Osteocyte (in vitro differentiated cells): ENCODE data around the gene CFAP46. TPM values are rescaled to one million over a fixed set of nuclear protein-coding genes. Genes with fewer than 3 reads are reported as not detected.

Source experiments
- DNase-seq: peaks from one replicate; pipeline ENCODE4 v3.0.0; 2021; ENCODE audit warnings: mixed read lengths; ENCODE audit not compliant: unreplicated experiment; ENCODE audit errors: extremely low spot score
- H3K27ac Mint-ChIP-seq: one replicate; pipeline ENCODE4 v1.8.0; 2021; ENCODE audit warnings: mild to moderate bottlenecking, mixed read lengths; ENCODE audit not compliant: unreplicated experiment
- H3K27me3 Mint-ChIP-seq: one replicate; pipeline ENCODE4 v1.8.0; 2021; ENCODE audit warnings: mixed read lengths; ENCODE audit not compliant: unreplicated experiment
- H3K36me3 Mint-ChIP-seq: one replicate; pipeline ENCODE4 v1.8.0; 2021; ENCODE audit warnings: mixed read lengths; ENCODE audit not compliant: unreplicated experiment
- H3K4me1 Mint-ChIP-seq: one replicate; pipeline ENCODE4 v1.8.0; 2021; ENCODE audit warnings: mixed read lengths; ENCODE audit not compliant: unreplicated experiment
- H3K4me3 Mint-ChIP-seq: one replicate; pipeline ENCODE4 v1.8.0; 2021; ENCODE audit warnings: mild to moderate bottlenecking, moderate library complexity, mixed read lengths; ENCODE audit not compliant: unreplicated experiment
- H3K9me3 Mint-ChIP-seq: one replicate; pipeline ENCODE4 v1.8.0; 2021; ENCODE audit warnings: mixed read lengths; ENCODE audit not compliant: unreplicated experiment
- total RNA-seq: library from RNA; stranded (reverse); gene quantifications from 2 replicates; pipeline ENCODE4 v1.2.1, GENCODE V29; 2021
- TF ChIP-seq, protein P1 (sequence below): fragments of 200-600 bp; sonication (generic); IDR thresholded peaks from 2 replicates; pipeline ENCODE4 v1.5.0; 2021; ENCODE audit warnings: antibody characterized with exemption, mild to moderate bottlenecking, moderate library complexity

CFAP46 gene
- total RNA-seq, 1 donor from 2014 or later, result 0.56 TPM

DNA sequence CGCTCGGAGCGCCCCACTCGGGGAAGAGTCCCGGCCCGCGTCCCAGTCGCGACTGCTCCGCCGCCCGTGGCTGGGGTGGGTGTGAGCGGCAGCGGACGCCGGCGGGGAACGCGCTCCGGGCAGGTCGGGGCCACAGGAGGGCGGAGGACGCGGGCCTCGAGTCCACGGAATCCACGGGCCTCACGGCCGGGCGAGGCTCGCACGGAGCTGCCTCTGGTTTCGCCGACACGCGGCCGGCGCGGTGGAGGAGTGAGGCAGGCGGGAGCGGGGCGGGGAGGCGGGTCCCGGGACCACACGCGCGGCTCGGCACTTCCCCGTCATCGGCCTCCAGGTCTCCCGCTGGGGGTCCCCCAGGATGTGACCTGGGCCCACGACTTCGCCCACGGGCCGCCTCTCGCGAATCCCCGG, 155.9 kb downstream of the CFAP46 start:
- Mint-ChIP-seq H3K36me3 (peaks cover 4% of the 10 kb centered on the region), H3K27ac (no peak overlapping the region), H3K4me1 (no peaks in the 10 kb centered on the region), H3K27me3 (peaks cover 5% of the 10 kb centered on the region), H3K4me3 (no peak overlapping the region), H3K9me3 (no peaks in the 10 kb centered on the region)
- TF ChIP-seq, protein P1, sequence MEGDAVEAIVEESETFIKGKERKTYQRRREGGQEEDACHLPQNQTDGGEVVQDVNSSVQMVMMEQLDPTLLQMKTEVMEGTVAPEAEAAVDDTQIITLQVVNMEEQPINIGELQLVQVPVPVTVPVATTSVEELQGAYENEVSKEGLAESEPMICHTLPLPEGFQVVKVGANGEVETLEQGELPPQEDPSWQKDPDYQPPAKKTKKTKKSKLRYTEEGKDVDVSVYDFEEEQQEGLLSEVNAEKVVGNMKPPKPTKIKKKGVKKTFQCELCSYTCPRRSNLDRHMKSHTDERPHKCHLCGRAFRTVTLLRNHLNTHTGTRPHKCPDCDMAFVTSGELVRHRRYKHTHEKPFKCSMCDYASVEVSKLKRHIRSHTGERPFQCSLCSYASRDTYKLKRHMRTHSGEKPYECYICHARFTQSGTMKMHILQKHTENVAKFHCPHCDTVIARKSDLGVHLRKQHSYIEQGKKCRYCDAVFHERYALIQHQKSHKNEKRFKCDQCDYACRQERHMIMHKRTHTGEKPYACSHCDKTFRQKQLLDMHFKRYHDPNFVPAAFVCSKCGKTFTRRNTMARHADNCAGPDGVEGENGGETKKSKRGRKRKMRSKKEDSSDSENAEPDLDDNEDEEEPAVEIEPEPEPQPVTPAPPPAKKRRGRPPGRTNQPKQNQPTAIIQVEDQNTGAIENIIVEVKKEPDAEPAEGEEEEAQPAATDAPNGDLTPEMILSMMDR, result no peak
- no peak for DNase-seq

DNA sequence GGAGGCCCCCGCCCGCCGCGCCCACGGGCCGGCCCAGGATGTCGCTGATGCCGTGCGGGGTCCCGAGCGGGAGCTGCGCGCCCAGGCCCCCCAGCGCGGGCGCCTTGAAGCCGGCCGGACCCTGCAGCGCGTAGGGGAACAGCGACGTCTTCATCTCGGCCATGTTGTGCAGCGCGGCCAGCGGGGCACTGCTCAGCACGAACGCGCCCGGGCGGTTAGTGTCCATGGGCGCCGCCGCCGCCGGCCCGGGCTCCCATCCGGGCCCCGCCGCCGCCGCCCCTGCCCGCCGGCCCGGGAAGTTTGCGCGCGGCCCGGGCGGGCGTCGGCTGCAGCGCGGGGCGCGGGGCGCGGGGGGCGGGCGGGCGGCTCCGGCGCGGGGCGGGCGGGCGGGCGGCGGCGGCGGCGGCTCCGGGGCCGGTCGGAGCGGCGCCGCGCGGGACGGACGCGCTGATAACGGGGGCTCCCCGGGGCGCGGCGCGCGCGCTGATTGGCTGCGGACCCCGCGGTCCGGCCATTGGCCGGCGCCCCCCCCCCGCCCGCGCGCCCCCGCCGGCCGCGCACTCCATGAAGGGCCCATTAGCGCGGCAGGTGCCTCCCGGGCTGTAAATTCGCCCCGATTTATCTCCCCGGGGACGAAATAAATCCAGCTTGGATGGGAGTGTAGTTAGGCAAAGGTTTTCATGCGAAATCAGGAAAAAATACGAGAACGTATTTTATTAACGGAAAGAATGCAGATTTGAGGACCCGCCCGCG, 156.5 kb downstream of the CFAP46 start, which contains the start of gene NKX6-2:
NKX6-2 (minus strand) TSS at position 425 of the 753 bp plus-strand sequence; CDS start at position 226, 199 bp downstream.
- TF ChIP-seq, protein P1, result no peak
- Mint-ChIP-seq H3K4me3 (no peak within 1 kb of the TSS), H3K27ac (no peak within 1 kb of the TSS), H3K36me3 (peaks cover 4% of the 10 kb centered on the region), H3K9me3 (no peaks in the 10 kb centered on the region), H3K27me3 (peaks cover 5% of the 10 kb centered on the region), H3K4me1 (no peaks in the 10 kb centered on the region)
- no peak for DNase-seq

DNA sequence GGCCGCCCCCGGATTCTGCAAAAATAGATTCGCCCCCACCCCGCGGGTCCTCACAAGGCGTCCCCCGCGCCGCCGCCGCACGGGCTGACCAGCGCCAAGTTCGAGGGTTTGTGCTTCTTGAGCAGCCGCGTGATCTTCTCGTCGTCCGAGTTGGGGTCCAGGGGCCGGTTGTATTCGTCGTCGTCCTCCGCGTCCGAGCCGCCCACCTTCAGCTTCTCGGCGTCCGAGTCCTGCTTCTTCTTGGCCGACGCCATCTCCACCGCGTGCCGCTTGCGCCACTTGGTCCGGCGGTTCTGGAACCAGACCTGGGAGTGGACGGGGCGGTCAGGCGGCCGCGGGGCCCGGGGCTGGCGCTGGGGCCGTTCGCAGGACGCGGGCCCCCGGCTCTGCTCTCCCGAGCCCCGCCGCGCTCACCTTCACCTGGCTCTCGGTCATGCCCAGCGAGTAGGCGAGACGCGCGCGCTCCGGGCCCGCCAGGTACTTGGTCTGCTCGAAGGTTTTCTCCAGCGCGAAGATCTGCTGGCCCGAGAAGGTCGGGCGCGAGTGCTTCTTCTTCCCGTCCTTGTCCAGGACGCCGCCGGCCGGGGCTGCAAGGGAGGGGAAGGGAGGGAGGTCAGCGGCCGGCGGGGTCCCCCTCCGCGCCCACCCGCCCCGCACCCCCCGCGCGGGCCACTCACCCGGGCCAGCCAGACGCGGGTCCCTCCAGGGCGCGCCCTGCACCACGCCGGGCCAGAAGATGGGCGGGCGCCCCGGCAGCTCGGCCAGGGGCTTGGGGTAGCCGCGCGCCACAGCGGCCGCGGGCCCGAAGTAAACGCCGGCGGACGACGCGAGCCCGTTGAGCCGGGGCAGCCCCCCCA, 157.3 kb downstream of the CFAP46 start:
- no peak for DNase-seq
- H3K27me3 Mint-ChIP-seq, result peaks cover 5% of the 10 kb centered on the region
- H3K4me1 Mint-ChIP-seq, result no peaks in the 10 kb centered on the region
- H3K36me3 Mint-ChIP-seq, result peaks cover 4% of the 10 kb centered on the region
- TF ChIP-seq, protein P1, result no peak
- no peaks in the 10 kb centered on the region for H3K9me3 Mint-ChIP-seq
- H3K27ac Mint-ChIP-seq, result no peak overlapping the region
- H3K4me3 Mint-ChIP-seq, result no peak overlapping the region

DNA sequence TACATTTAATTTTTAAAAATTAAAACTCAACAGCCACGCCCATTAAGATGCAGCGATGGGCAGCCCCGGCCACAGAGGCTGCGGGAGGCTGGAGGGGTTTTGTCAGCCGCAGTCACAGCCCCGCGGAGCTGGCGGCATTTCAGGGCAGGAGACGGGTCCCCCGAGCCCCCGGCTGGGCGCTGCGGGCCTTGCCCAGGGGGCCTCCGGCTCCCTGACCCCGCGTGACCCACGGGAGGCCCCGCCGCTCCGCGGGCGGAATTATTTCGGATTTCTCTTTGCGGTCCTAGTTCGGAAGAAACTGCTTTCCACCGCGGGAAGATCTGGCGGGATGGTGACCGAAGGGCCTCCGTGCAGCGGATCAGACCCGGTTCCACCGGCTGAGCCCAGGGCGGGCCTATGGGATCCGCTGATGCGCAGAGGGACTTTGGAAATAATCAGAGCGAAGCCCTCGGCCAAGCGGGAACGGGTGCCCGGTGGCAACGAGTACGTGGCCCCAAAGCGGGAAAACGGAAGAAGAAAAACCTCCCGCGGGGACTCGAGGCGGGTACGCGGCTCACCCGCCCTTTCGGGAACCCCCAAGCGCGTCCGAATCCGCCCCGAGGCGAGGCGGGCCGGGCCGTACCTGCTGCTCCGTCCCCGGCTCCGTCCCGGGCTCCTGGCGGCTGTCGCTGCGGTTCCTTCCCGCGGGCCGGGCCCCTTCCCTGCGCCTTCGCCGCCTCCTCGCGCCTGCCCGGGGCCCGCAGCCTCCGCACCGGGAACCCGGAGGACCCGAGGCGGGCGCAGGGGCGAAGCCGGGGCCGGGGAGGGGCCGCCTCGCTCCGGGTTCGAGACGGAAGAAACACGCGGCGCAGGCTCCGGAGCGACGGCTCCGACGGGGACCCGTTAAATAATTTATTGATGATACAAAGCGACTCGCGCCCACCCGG, 158.2 kb downstream of the CFAP46 start:
- Mint-ChIP-seq H3K4me3 (no peak overlapping the region), H3K27me3 (peaks cover 5% of the 10 kb centered on the region), H3K9me3 (no peaks in the 10 kb centered on the region), H3K36me3 (peaks cover 4% of the 10 kb centered on the region), H3K4me1 (no peaks in the 10 kb centered on the region), H3K27ac (no peak overlapping the region)
- TF ChIP-seq, protein P1, result no peak
- no peak for DNase-seq
